ENCODE measurements around the gene SYCE3.

Gene SYCE3

DNA sequence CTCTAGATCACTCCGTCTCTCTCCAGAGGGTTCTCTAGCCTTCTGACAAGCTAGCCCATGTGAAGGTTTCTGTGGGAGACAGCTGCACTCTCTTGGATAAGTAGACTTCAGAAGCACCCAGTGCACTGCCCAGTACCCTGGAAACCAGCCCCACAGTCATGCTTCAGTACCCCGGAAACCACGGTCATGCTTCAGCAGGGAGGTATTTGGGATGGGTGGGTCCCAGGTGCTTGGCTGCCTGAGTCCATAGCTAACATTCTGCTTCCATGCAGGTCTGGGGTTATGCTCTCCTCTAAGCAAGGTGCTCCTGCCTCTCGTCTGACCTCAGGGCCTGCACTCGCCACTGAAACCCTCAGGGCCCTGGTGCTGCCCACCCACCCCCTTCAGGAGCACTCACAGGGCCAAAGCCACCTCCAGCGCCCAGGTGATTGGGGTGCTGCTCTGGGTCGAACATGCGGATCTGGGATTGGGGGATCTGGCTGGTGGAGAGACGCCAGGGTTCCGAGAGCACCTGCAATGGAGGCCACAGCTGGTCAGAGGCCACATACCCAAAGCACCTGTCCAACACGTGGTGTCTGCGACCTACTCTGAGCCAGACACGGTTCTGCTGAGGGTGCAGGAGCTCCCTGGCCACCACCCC is 7.3 kb upstream of the SYCE3 start:
- Histone ChIP-seq H3K4me3 (ENCODE audit: low read length) (no peak overlapping the region), H3K27ac (ENCODE audit: low read depth, low read length) (no peak overlapping the region), H3K27me3 (ENCODE audit: control insufficient read depth, low read length) (no peaks in the 10 kb centered on the region), H3K36me3 (ENCODE audit: control insufficient read depth, low read length) (peaks cover 68% of the 10 kb centered on the region), H3F3A (ENCODE audit: control insufficient read depth, insufficient read depth) (peaks cover 2% of the 10 kb centered on the region; the same call in 1 of the 2 replicates), H3K79me2 (ENCODE audit: control insufficient read depth, low read length) (no peaks in the 10 kb centered on the region), H3K9me2 (replicated peaks; ENCODE audit: control insufficient read depth, low read length) (no peaks in the 10 kb centered on the region), H3K4me2 (ENCODE audit: low read length) (no peak overlapping the region), H3K9me3 (ENCODE audit: control insufficient read depth, insufficient read depth, low read length) (no peaks in the 10 kb centered on the region), H4K20me1 (ENCODE audit: control insufficient read depth, insufficient read depth, low read depth, low read length) (no peaks in the 10 kb centered on the region), H3K4me1 (ENCODE audit: control insufficient read depth, low read length) (no peaks in the 10 kb centered on the region; the same call in 1 of the 2 replicates)
- no peak for TF ChIP-seq EZH2phosphoT487 (IDR thresholded peaks at IDR 0.05; ENCODE audit: borderline replicate concordance, low read length)
- TF ChIP-seq, protein P1, sequence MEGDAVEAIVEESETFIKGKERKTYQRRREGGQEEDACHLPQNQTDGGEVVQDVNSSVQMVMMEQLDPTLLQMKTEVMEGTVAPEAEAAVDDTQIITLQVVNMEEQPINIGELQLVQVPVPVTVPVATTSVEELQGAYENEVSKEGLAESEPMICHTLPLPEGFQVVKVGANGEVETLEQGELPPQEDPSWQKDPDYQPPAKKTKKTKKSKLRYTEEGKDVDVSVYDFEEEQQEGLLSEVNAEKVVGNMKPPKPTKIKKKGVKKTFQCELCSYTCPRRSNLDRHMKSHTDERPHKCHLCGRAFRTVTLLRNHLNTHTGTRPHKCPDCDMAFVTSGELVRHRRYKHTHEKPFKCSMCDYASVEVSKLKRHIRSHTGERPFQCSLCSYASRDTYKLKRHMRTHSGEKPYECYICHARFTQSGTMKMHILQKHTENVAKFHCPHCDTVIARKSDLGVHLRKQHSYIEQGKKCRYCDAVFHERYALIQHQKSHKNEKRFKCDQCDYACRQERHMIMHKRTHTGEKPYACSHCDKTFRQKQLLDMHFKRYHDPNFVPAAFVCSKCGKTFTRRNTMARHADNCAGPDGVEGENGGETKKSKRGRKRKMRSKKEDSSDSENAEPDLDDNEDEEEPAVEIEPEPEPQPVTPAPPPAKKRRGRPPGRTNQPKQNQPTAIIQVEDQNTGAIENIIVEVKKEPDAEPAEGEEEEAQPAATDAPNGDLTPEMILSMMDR (IDR thresholded peaks at IDR 0.05; ENCODE audit: low read depth, low read length, poor library complexity, severe bottlenecking) = no peak

DNA sequence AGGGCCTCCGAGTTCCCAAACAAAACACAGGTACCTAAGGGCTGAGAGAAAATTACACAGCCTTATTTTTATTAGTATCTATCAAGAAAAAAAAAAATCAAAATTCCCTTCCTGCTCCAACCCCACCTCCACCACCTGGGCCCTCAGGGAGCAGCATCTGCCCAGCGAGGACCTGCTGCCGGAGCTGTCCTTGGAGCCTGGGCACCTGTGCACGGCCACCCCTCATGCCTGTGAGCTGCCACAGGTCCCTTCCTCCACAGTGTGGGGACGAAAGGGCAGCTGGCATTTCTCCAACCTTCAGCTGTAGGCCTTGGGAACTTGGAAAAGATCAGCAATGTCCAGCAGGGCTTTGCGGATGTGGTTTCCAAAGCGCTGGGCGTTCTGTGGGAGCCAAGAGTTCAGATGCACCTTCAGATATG is 6.3 kb upstream of the SYCE3 start:
- Histone ChIP-seq H3F3A (ENCODE audit: control insufficient read depth, insufficient read depth) (peaks cover 2% of the 10 kb centered on the region; the same call in 1 of the 2 replicates), H3K27ac (ENCODE audit: low read depth, low read length) (no peak overlapping the region), H3K4me2 (ENCODE audit: low read length) (no peak overlapping the region), H3K27me3 (ENCODE audit: control insufficient read depth, low read length) (peaks cover 3% of the 10 kb centered on the region; the same call in 1 of the 2 replicates), H3K4me3 (ENCODE audit: low read length) (no peak overlapping the region), H3K9me3 (ENCODE audit: control insufficient read depth, insufficient read depth, low read length) (no peaks in the 10 kb centered on the region), H3K4me1 (ENCODE audit: control insufficient read depth, low read length) (no peaks in the 10 kb centered on the region; the same call in 1 of the 2 replicates), H3K9me2 (replicated peaks; ENCODE audit: control insufficient read depth, low read length) (no peaks in the 10 kb centered on the region), H4K20me1 (ENCODE audit: control insufficient read depth, insufficient read depth, low read depth, low read length) (no peaks in the 10 kb centered on the region), H3K79me2 (ENCODE audit: control insufficient read depth, low read length) (no peaks in the 10 kb centered on the region), H3K36me3 (ENCODE audit: control insufficient read depth, low read length) (peaks cover 61% of the 10 kb centered on the region)
- TF ChIP-seq, protein P1 (IDR thresholded peaks at IDR 0.05; ENCODE audit: low read depth, low read length, poor library complexity, severe bottlenecking) = no peak
- TF ChIP-seq EZH2phosphoT487 (IDR thresholded peaks at IDR 0.05; ENCODE audit: borderline replicate concordance, low read length) = no peak

DNA sequence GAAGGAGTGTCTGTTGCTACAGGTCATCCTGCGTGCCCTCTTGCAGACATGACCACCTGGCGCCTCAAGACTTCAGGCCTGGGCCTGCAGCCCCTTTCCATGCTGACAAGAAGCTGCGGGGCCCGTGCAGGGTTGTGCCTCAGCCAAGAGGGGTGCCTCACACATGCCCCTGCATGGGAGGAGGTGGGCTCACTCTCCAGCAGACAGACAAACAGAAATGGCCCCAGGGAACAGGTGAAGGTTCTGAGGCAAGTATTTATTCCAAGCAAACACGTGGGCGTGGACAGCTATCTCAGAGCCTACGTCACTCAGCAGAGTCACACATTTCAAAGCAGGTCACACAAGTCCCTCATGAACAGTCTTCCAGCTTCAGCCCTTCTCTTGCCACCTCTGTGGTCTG is 5.9 kb upstream of the SYCE3 start:
- Histone ChIP-seq H3K27ac (ENCODE audit: low read depth, low read length) (no peak overlapping the region), H3K79me2 (ENCODE audit: control insufficient read depth, low read length) (no peaks in the 10 kb centered on the region), H4K20me1 (ENCODE audit: control insufficient read depth, insufficient read depth, low read depth, low read length) (no peaks in the 10 kb centered on the region), H3K4me1 (ENCODE audit: control insufficient read depth, low read length) (no peaks in the 10 kb centered on the region; the same call in 1 of the 2 replicates), H3K4me2 (ENCODE audit: low read length) (no peak overlapping the region), H3K9me3 (ENCODE audit: control insufficient read depth, insufficient read depth, low read length) (no peaks in the 10 kb centered on the region), H3K4me3 (ENCODE audit: low read length) (no peak overlapping the region), H3K36me3 (ENCODE audit: control insufficient read depth, low read length) (peaks cover 57% of the 10 kb centered on the region), H3K9me2 (replicated peaks; ENCODE audit: control insufficient read depth, low read length) (no peaks in the 10 kb centered on the region), H3F3A (ENCODE audit: control insufficient read depth, insufficient read depth) (peaks cover 2% of the 10 kb centered on the region; the same call in 1 of the 2 replicates), H3K27me3 (ENCODE audit: control insufficient read depth, low read length) (peaks cover 5% of the 10 kb centered on the region)
- TF ChIP-seq, protein P1 (IDR thresholded peaks at IDR 0.05; ENCODE audit: low read depth, low read length, poor library complexity, severe bottlenecking) = no peak
- TF ChIP-seq EZH2phosphoT487 (IDR thresholded peaks at IDR 0.05; ENCODE audit: borderline replicate concordance, low read length) = no peak

Data from DOHH2 (cell line).